HepG2 (cell line): ENCODE results near the gene RABGAP1. TPM values are rescaled to one million over a fixed set of nuclear protein-coding genes. Genes with fewer than 3 reads are reported as not detected.
A peak's percentile ranks its signal among the peaks of the same experiment; 100 is the strongest.

Experiments
- ATAC-seq: fragments of 200-7000 bp; cut with Tn5 transposase; 3 replicates; pipeline ENCODE4 v1.9.1; 2020; ENCODE audit warnings: mild to moderate bottlenecking, moderate library complexity
- Bru-seq: library from RNA; stranded (reverse); fragments of 400-500 nt; gene quantifications from one replicate; lab custom pipeline; 2021; lab: Mats Ljungman, UMichigan
- BruChase-seq, 2 experiments: library from RNA; stranded (reverse); fragments of 400-500 nt; gene quantifications; one replicate each; lab custom pipeline; 2021; lab: Mats Ljungman, UMichigan
- BruUV-seq: library from RNA; stranded (reverse); fragments of 400-500 nt; replicated peaks from 2 replicates; lab custom pipeline; 2021; lab: Mats Ljungman, UMichigan
- CTCF ChIA-PET: fragments of 300-600 bp; formaldehyde crosslinking; extraction: SDS; loops from one replicate; lab custom pipeline; 2021; ENCODE audit warnings: low total read pairs, inconsistent platforms, low intra/inter-chr PET ratio; lab: Yijun Ruan, JAX
- POLR2A ChIA-PET: fragments of 350-600 bp; sonication (Branson Sonifier 250); formaldehyde crosslinking; loops from one replicate; lab custom pipeline; 2020; ENCODE audit warnings: antibody characterized with exemption, inconsistent platforms; lab: Yijun Ruan, JAX
- DNase-seq: peaks from one replicate; pipeline ENCODE4 v3.0.0-alpha.2; 2015; ENCODE audit warnings: low spot score
- FAIRE-seq: peaks from 3 replicates; lab custom pipeline; 2011; peaks lifted over from hg19 to GRCh38; lab: Jason Lieb, UNC
- H2AFZ ChIP-seq: one replicate; pipeline ENCODE4 v1.6.1; 2011; ENCODE audit warnings: low read length, inconsistent platforms
- H3K27ac ChIP-seq: fragments of 300-600 bp; 3 replicates; pipeline ENCODE4 v1.8.0; 2011; ENCODE audit warnings: mixed run types, mild to moderate bottlenecking, mixed read lengths, low read length, inconsistent platforms; ENCODE audit not compliant: insufficient read depth; ENCODE audit errors: extremely low read length
- H3K27me3 ChIP-seq, 2 experiments: fragments of 200-600 bp in 1 of 2; 2 replicates in 1 of 2; 3 replicates in 1 of 2; pipeline versions ENCODE4 v1.6.0 to v1.8.0; 2011; ENCODE audit warnings: low read length in 2 of 2, mild to moderate bottlenecking in 2 of 2, moderate library complexity in 2 of 2, inconsistent platforms in 1 of 2; ENCODE audit not compliant: insufficient read depth in 2 of 2, control insufficient read depth in 1 of 2
- H3K36me3 ChIP-seq, 2 experiments: fragments of 200-600 bp in 1 of 2; replicated peaks in 1 of 2; 2 replicates in 1 of 2; 3 replicates in 1 of 2; pipeline versions ENCODE4 v1.5.1 to v1.8.0; 2011; ENCODE audit warnings: low read length in 2 of 2, inconsistent platforms in 1 of 2; ENCODE audit not compliant: insufficient read depth in 2 of 2, control insufficient read depth in 1 of 2
- H3K4me1 ChIP-seq: 2 replicates; pipeline ENCODE4 v1.5.1; 2012; ENCODE audit warnings: low read length, inconsistent platforms; ENCODE audit not compliant: insufficient read depth
- H3K4me2 ChIP-seq: 2 replicates; pipeline ENCODE4 v1.6.0; 2011; ENCODE audit warnings: low read depth, low read length, inconsistent platforms
- H3K4me3 ChIP-seq, 3 experiments: fragments of 200-600 bp in 1 of 3; sonication (generic), shearing (Covaris generic) in 1 of 3; replicated peaks in 1 of 3; 2 replicates each; pipeline ENCODE4 v1.5.1; 2011 to 2016; ENCODE audit warnings: low read length in 3 of 3, inconsistent platforms in 2 of 3, low read depth in 2 of 3, mild to moderate bottlenecking in 2 of 3, control low read depth in 1 of 3, mixed read lengths in 1 of 3; ENCODE audit not compliant: insufficient read depth in 1 of 3
- H3K79me2 ChIP-seq: one replicate; pipeline ENCODE4 v1.6.1; 2011; ENCODE audit warnings: low read length, inconsistent platforms; ENCODE audit not compliant: insufficient read depth
- H3K9ac ChIP-seq: 2 replicates; pipeline ENCODE4 v1.6.0; 2011; ENCODE audit warnings: mild to moderate bottlenecking, low read depth, low read length, inconsistent platforms; ENCODE audit not compliant: insufficient read depth
- H3K9me3 ChIP-seq: 2 replicates; pipeline ENCODE4 v1.5.1; 2012; ENCODE audit warnings: mild to moderate bottlenecking, low read length
- H4K20me1 ChIP-seq: 2 replicates; pipeline ENCODE4 v1.6.0; 2011; ENCODE audit warnings: inconsistent platforms, mild to moderate bottlenecking, low read length, moderate library complexity; ENCODE audit not compliant: insufficient read depth
- AGO2 ChIP-seq: fragments of 200-400 bp; formaldehyde crosslinking; optimal IDR thresholded peaks from 2 replicates; pipeline ENCODE3; 2017; ENCODE audit warnings: mild to moderate bottlenecking, low read depth, low read length, moderate library complexity
- CCDC6 ChIP-seq: sonication (generic); formaldehyde crosslinking; IDR thresholded peaks from 2 replicates; pipeline ENCODE4 v1.8.1; 2022; ENCODE audit warnings: mild to moderate bottlenecking, missing genetic modification reagents, moderate library complexity
- CHD2 ChIP-seq: IDR thresholded peaks from 2 replicates; pipeline ENCODE4 v1.6.1; 2011; ENCODE audit warnings: low read depth, low read length, improper control_type of control experiment
- ELF1 ChIP-seq: sonication (generic); formaldehyde crosslinking; IDR thresholded peaks from 2 replicates; pipeline ENCODE4 v1.4.0; 2020; ENCODE audit warnings: missing genetic modification reagents
- HNF4A ChIP-seq: sonication (generic); formaldehyde crosslinking; IDR thresholded peaks from 2 replicates; pipeline ENCODE4 v1.4.0; 2020; ENCODE audit warnings: missing genetic modification reagents
- HNRNPK ChIP-seq: fragments of 200-400 bp; formaldehyde crosslinking; IDR thresholded peaks from 2 replicates; pipeline ENCODE4 v1.6.1; 2018; ENCODE audit warnings: low read length, low read depth, moderate library complexity, mild to moderate bottlenecking; ENCODE audit not compliant: poor library complexity, severe bottlenecking
- KLF12 ChIP-seq: sonication (generic); formaldehyde crosslinking; IDR thresholded peaks from 2 replicates; pipeline ENCODE4 v1.4.0; 2020; ENCODE audit warnings: missing genetic modification reagents, borderline replicate concordance
- PTBP1 ChIP-seq: fragments of 200-400 bp; formaldehyde crosslinking; IDR thresholded peaks from 2 replicates; pipeline ENCODE4 v1.6.1; 2018; ENCODE audit warnings: low read length, low read depth; ENCODE audit not compliant: poor library complexity, severe bottlenecking
- RARA ChIP-seq: IDR thresholded peaks from 2 replicates; pipeline ENCODE4 v1.6.1; 2016; ENCODE audit warnings: missing genetic modification reagents, missing compliant biosample characterization
- TOPORS ChIP-seq: sonication (generic); formaldehyde crosslinking; IDR thresholded peaks from 2 replicates; pipeline ENCODE4 v1.8.0; 2023; ENCODE audit warnings: mild to moderate bottlenecking, missing genetic modification reagents
- ZFY ChIP-seq: sonication (generic); formaldehyde crosslinking; IDR thresholded peaks from 2 replicates; pipeline ENCODE4 v1.4.0; 2020; ENCODE audit warnings: missing genetic modification reagents
- ZNF788 ChIP-seq: sonication (generic); formaldehyde crosslinking; IDR thresholded peaks from 2 replicates; pipeline ENCODE4 v1.5.0; 2020; ENCODE audit warnings: mild to moderate bottlenecking, missing genetic modification reagents, borderline replicate concordance
- ZNF839 ChIP-seq: sonication (generic); formaldehyde crosslinking; IDR thresholded peaks from 2 replicates; pipeline ENCODE4 v1.4.0; 2020; ENCODE audit warnings: missing genetic modification reagents, mild to moderate bottlenecking, borderline replicate concordance
- WGBS: methylation state at CpG from one replicate; pipeline ENCODE4 v1.1.6; 2017; ENCODE audit warnings: low lambda C conversion rate; 5-methylcytosine and 5-hydroxymethylcytosine counted together
- in situ Hi-C: cut with HindIII; loops from 2 replicates; pipeline ENCODE4 v1.10.0; 2017; ENCODE audit warnings: low pct_unique_long_range_greater_than_20kb; ENCODE audit not compliant: extremely low pct_ligation_motif_present
- intact Hi-C: fragments of 100-400 bp; cut with micrococcal nuclease; formaldehyde crosslinking; loops from one replicate; pipeline ENCODE4 v1.10.0; 2022; ENCODE audit not compliant: unreplicated experiment
- long read RNA-seq, 2 experiments: library from RNA in 1 of 2; library from polyadenylated mRNA in 1 of 2; stranded (forward) in 1 of 2; unstranded in 1 of 2; transcript quantifications; one replicate each; pipeline ENCODE4 v2.0.0, GENCODE V29; 2019 to 2022
- polyA minus RNA-seq, 3 experiments: library from RNA; depleted of rRNA, polyadenylated mRNA; stranded (reverse); fragments of >200 nt; gene quantifications; 2 replicates each; pipeline ENCODE4 v1.2.3, GENCODE V29; 2011; ENCODE audit warnings: low replicate concordance in 1 of 3
- polyA plus RNA-seq, 8 experiments: library from polyadenylated mRNA; depleted of rRNA in 3 of 8; stranded (reverse) in 7 of 8; unstranded in 1 of 8; fragments of >200 nt; fragmentation: Illumina TruSeq in 4 of 8; extraction: Trizol in 4 of 8; gene quantifications; 2 replicates each; pipeline versions ENCODE4 v1.2.1 to v1.2.3, GENCODE V29; 2011 to 2016; ENCODE audit warnings: low read depth in 4 of 8, missing spikeins in 1 of 8, mixed read lengths in 1 of 8; ENCODE audit not compliant: insufficient read depth in 1 of 8
- total RNA-seq, 5 experiments: library from RNA; depleted of rRNA; stranded (reverse); fragments of >200 nt; fragmentation: Illumina TruSeq; extraction: Trizol; gene quantifications; 2 replicates each; pipeline ENCODE4 v1.2.3, GENCODE V29; 2016; ENCODE audit warnings: low read depth in 1 of 5
- TF ChIP-seq, protein P1 (sequence below): sonication (generic); formaldehyde crosslinking; IDR thresholded peaks from 2 replicates; pipeline ENCODE4 v1.9.0; 2021; ENCODE audit warnings: missing genetic modification reagents, borderline replicate concordance

RABGAP1 gene
- total RNA-seq (2016; rRNA removed; fragmentation: Illumina TruSeq; extraction: Trizol) (19.1 and 26.4 TPM in 2 replicates), polyA plus RNA-seq (2011; rRNA removed) (16.8 and 19.3 TPM in 2 replicates), polyA minus RNA-seq (2011; rRNA and poly(A)+ RNA removed; ENCODE audit: low replicate concordance) (39.8 and 70.5 TPM in 2 replicates), Bru-seq, nascent RNA (percentile 85 among the genes with signal in this experiment), BruChase-seq, experiment 1, labeled RNA remaining after a 6-hour chase (percentile 77 among the genes with signal in this experiment), BruChase-seq, experiment 2, labeled RNA remaining after a 2-hour chase (percentile 80 among the genes with signal in this experiment)
- total RNA-seq (2016; cell fraction: cytosol; rRNA removed; fragmentation: Illumina TruSeq; extraction: Trizol; ENCODE audit: low read depth): 13.4 and 16.4 TPM in 2 replicates
- total RNA-seq (2016; cell fraction: insoluble cytoplasmic fraction; rRNA removed; fragmentation: Illumina TruSeq; extraction: Trizol): 18.5 and 25.1 TPM in 2 replicates
- total RNA-seq (2016; cell fraction: membrane; rRNA removed; fragmentation: Illumina TruSeq; extraction: Trizol): 19.5 and 22.5 TPM in 2 replicates
- 33.3 and 38.0 TPM in 2 replicates for total RNA-seq (2016; cell fraction: nucleus; rRNA removed; fragmentation: Illumina TruSeq; extraction: Trizol)
- 8.0 and 11.1 TPM in 2 replicates for polyA plus RNA-seq (2011; cell fraction: cytosol; rRNA removed)
- polyA plus RNA-seq (2011; cell fraction: nucleus; rRNA removed): 15.5 and 22.2 TPM in 2 replicates
- polyA plus RNA-seq (2012): 16.9 and 17.8 TPM in 2 replicates
- polyA plus RNA-seq (2016; cell fraction: cytosol; fragmentation: Illumina TruSeq; extraction: Trizol; ENCODE audit: low read depth): 1.2 TPM in 2 replicates
- 20.9 and 23.3 TPM in 2 replicates for polyA plus RNA-seq (2016; cell fraction: insoluble cytoplasmic fraction; fragmentation: Illumina TruSeq; extraction: Trizol; ENCODE audit: low read depth)
- 2.6 and 3.4 TPM in 2 replicates for polyA plus RNA-seq (2016; cell fraction: membrane; fragmentation: Illumina TruSeq; extraction: Trizol; ENCODE audit: low read depth)
- 24.6 and 27.5 TPM in 2 replicates for polyA plus RNA-seq (2016; cell fraction: nucleus; fragmentation: Illumina TruSeq; extraction: Trizol; ENCODE audit: insufficient read depth, low read depth)
- 18.6 and 22.6 TPM in 2 replicates for polyA minus RNA-seq (2011; cell fraction: cytosol; rRNA and poly(A)+ RNA removed)
- polyA minus RNA-seq (2011; cell fraction: nucleus; rRNA and poly(A)+ RNA removed): 105 and 133 TPM in 2 replicates
- long read RNA-seq, experiment 1, partial matches to known transcripts: 1 of 6 reads
- long read RNA-seq, experiment 1, other reads (novel, unspliced or antisense): 5 of 6 reads
- long read RNA-seq, experiment 2, full-length matches to known transcripts: 1 of 38 reads
- long read RNA-seq, experiment 2, partial matches to known transcripts: 10 of 38 reads
- long read RNA-seq, experiment 2, other reads (novel, unspliced or antisense): 27 of 38 reads

DNA sequence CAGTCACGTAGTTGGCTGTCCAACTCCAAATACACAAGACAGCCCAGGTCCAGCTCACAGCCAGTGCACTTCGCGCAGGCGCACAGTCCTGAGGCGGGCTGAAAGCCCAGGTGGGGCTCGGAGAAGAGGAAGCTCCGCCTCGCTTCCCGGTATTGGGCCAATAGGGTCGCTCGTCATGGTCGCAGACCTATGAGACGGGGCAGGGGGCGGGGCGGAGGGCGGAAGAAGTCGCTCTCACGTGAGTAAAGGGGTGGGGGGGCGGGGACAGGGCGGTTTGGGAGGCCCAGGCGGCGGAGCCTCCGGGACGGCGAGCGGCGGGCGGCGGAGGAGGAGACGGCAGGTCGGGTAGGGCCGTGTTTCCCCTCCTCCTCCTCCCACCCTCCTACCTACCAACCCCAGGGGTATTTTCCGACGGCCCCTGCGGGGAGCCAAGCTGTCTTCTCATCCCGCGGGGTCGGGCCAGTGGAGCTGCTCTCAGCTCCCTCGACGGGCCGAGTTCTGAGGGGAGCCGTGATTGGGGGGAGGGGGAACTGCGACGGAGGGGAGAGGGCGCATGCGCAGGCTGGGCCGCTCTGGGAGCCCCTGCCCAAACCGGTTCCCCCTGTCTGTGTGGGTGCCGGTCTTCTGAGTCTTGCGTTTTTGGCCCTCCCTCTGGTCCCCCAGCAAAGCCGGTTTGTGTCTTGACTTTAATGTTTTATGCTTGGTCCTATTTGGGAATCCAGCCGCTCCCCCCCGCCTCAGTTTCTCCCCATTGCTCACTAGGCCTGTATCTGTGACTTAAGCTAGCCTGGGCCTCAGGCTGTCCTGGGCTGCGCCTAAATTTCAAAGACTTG lies at the start of gene RABGAP1:
Gene RABGAP1 (plus strand): TSS at position 272 of the 833 bp plus-strand sequence. CDS start 16,040 bp downstream, outside the sequence.
- peak; percentile 42 for FAIRE-seq
- 0% methylated on average over 5 of the region's 54 CpGs for WGBS
- BruUV-seq: no TSS peak
- TF ChIP-seq HNF4A (CRISPR knock-in tag) (no peak), AGO2 (peak; percentile 67), ZNF788 (CRISPR knock-in tag) (peak; percentile 64; the same call in 1 of the 2 replicates), CHD2 (0 out of 2 replicates have a peak, but pooled peaks have one; percentile 35), ZNF839 (CRISPR knock-in tag) (0 out of 2 replicates have a peak, but pooled peaks have one; percentile 19), CCDC6 (CRISPR knock-in tag) (0 out of 2 replicates have a peak, but pooled peaks have one; percentile 16), RARA (0 out of 2 replicates have a peak, but pooled peaks have one; percentile 7), TOPORS (CRISPR knock-in tag) (no peak), ZFY (CRISPR knock-in tag) (peak; percentile 91), KLF12 (no peak), PTBP1 (no peak), ELF1 (peak; percentile 86), HNRNPK (peak; percentile 96)
- TF ChIP-seq, protein P1, sequence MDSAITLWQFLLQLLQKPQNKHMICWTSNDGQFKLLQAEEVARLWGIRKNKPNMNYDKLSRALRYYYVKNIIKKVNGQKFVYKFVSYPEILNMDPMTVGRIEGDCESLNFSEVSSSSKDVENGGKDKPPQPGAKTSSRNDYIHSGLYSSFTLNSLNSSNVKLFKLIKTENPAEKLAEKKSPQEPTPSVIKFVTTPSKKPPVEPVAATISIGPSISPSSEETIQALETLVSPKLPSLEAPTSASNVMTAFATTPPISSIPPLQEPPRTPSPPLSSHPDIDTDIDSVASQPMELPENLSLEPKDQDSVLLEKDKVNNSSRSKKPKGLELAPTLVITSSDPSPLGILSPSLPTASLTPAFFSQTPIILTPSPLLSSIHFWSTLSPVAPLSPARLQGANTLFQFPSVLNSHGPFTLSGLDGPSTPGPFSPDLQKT: no peak

More for the DNA sequence above, at the start of gene RABGAP1:
- Histone ChIP-seq H3K4me2 (peak within 1 kb of the TSS; percentile 84), H3K27ac (peak within 1 kb of the TSS; percentile 77), H3K27me3 (peaks cover 0 to 3% of the 10 kb centered on the region in 2 experiments; a peak in 1 of 5 replicates), H4K20me1 (no peaks in the 10 kb centered on the region), H3K4me1 (peaks cover 65% of the 10 kb centered on the region), H3K9ac (peak within 1 kb of the TSS; percentile 81), H3K9me3 (no peaks in the 10 kb centered on the region), H3K4me3 (peak within 1 kb of the TSS; percentile 78 to 97 (median 90)), H2AFZ (no peak within 1 kb of the TSS), H3K36me3 (peaks cover 0 to 10% of the 10 kb centered on the region in 2 experiments; a peak in 3 of 5 replicates), H3K79me2 (peaks cover 48% of the 10 kb centered on the region)
- DNase-seq: peak; percentile 97
- in situ Hi-C loops: no loop called here
- POLR2A ChIA-PET: interaction anchor here (0.6 to 5.2 kb wide), 26 partner anchors 9 to 676 kb away, joined by 3 to 107 read pairs (median 4); partner anchors contain the start of genes MRRF, PDCL, RBM18 and RC3H2
- CTCF ChIA-PET: no interaction called here
- intact Hi-C loops: loop anchor here (10.0 kb wide), 1 partner anchor 54 kb away; no protein-coding TSS in a partner anchor
- peak; percentile 96 for ATAC-seq
